WTC11 (cell line): ENCODE results near the gene SENP1. TPM values are rescaled to one million over a fixed set of nuclear protein-coding genes. Genes with fewer than 3 reads are reported as not detected.

Experiments used
- ATAC-seq: fragments of 200-7000 bp; cut with Tn5 transposase; 2 replicates; pipeline ENCODE4 v1.10.0; 2021; ENCODE audit warnings: mild to moderate bottlenecking, moderate library complexity
- CTCF ChIA-PET: fragments of 300-600 bp; sonication (Branson Sonifier 250); formaldehyde crosslinking; loops from one replicate; lab custom pipeline; 2021; ENCODE audit warnings: antibody characterized with exemption; lab: Charles Lee
- POLR2A ChIA-PET: fragments of 350-600 bp; sonication (Branson Sonifier 250); formaldehyde crosslinking; loops from one replicate; lab custom pipeline; 2021; ENCODE audit warnings: antibody characterized with exemption; lab: Charles Lee
- DNase-seq: peaks from one replicate; pipeline ENCODE4 v3.0.0; 2021; ENCODE audit warnings: low spot score
- H3K27ac Mint-ChIP-seq: 2 replicates; pipeline ENCODE4 v1.8.0; 2021; ENCODE audit warnings: mixed read lengths
- H3K27me3 Mint-ChIP-seq: 2 replicates; pipeline ENCODE4 v1.8.0; 2021; ENCODE audit warnings: low read depth, mild to moderate bottlenecking, moderate library complexity, mixed read lengths
- H3K36me3 Mint-ChIP-seq: 2 replicates; pipeline ENCODE4 v1.8.0; 2021; ENCODE audit warnings: mixed read lengths
- H3K4me1 Mint-ChIP-seq: 2 replicates; pipeline ENCODE4 v1.8.0; 2022; ENCODE audit warnings: mixed read lengths
- H3K4me3 Mint-ChIP-seq: 2 replicates; pipeline ENCODE4 v1.8.0; 2021; ENCODE audit warnings: mild to moderate bottlenecking, moderate library complexity, mixed read lengths
- H3K9me3 Mint-ChIP-seq: 2 replicates; pipeline ENCODE4 v1.8.0; 2021; ENCODE audit warnings: mixed read lengths
- ATF1 ChIP-seq: sonication (generic); formaldehyde crosslinking; IDR thresholded peaks from 2 replicates; pipeline ENCODE4 v1.8.1; 2023; ENCODE audit warnings: mild to moderate bottlenecking, moderate library complexity, missing genetic modification reagents
- ATF6 ChIP-seq: sonication (generic); formaldehyde crosslinking; IDR thresholded peaks from 2 replicates; pipeline ENCODE4 v1.8.1; 2023; ENCODE audit warnings: mild to moderate bottlenecking, missing genetic modification reagents
- CREB1 ChIP-seq: sonication (generic); formaldehyde crosslinking; IDR thresholded peaks from 2 replicates; pipeline ENCODE4 v1.8.0; 2023; ENCODE audit warnings: mild to moderate bottlenecking, missing genetic modification reagents
- CREM ChIP-seq: sonication (generic); formaldehyde crosslinking; IDR thresholded peaks from 2 replicates; pipeline ENCODE4 v1.8.1; 2022; ENCODE audit warnings: mild to moderate bottlenecking, missing genetic modification reagents, moderate library complexity
- CTCF ChIP-seq: fragments of 200-600 bp; IDR thresholded peaks from 2 replicates; pipeline ENCODE4 v1.8.0; 2022; ENCODE audit warnings: antibody characterized with exemption
- E2F4 ChIP-seq: sonication (generic); formaldehyde crosslinking; IDR thresholded peaks from 2 replicates; pipeline ENCODE4 v1.8.1; 2022; ENCODE audit warnings: low read depth, mild to moderate bottlenecking, moderate library complexity, missing genetic modification reagents, borderline replicate concordance
- E2F5 ChIP-seq: sonication (generic); formaldehyde crosslinking; IDR thresholded peaks from 2 replicates; pipeline ENCODE4 v1.8.1; 2022; ENCODE audit warnings: mild to moderate bottlenecking, moderate library complexity, missing genetic modification reagents
- FOXJ3 ChIP-seq: sonication (generic); formaldehyde crosslinking; IDR thresholded peaks from 2 replicates; pipeline ENCODE4 v1.9.0; 2021; ENCODE audit warnings: missing genetic modification reagents, mild to moderate bottlenecking, borderline replicate concordance
- HMGA2 ChIP-seq: fragments of 250-450 bp; sonication (Bioruptor Pico); IDR thresholded peaks from 2 replicates; pipeline ENCODE4 v1.4.0; 2021; ENCODE audit warnings: mild to moderate bottlenecking, moderate library complexity
- HMGXB4 ChIP-seq: sonication (generic); formaldehyde crosslinking; IDR thresholded peaks from 2 replicates; pipeline ENCODE4 v1.8.1; 2023; ENCODE audit warnings: mild to moderate bottlenecking, moderate library complexity, missing genetic modification reagents
- JUN ChIP-seq: sonication (generic); formaldehyde crosslinking; IDR thresholded peaks from 2 replicates; pipeline ENCODE4 v1.8.0; 2023; ENCODE audit warnings: mild to moderate bottlenecking, missing genetic modification reagents
- MLX ChIP-seq: sonication (generic); formaldehyde crosslinking; IDR thresholded peaks from 2 replicates; pipeline ENCODE4 v1.8.1; 2023; ENCODE audit warnings: mild to moderate bottlenecking, missing genetic modification reagents, moderate library complexity
- NFATC4 ChIP-seq: fragments of 250-450 bp; sonication (Bioruptor Pico); IDR thresholded peaks from 2 replicates; pipeline ENCODE4 v1.9.0; 2021; ENCODE audit warnings: mild to moderate bottlenecking
- NFYB ChIP-seq: sonication (generic); formaldehyde crosslinking; conservative IDR thresholded peaks from 2 replicates; pipeline ENCODE4 v1.8.0; 2022; ENCODE audit warnings: low read depth, missing genetic modification reagents
- RELA ChIP-seq: sonication (generic); formaldehyde crosslinking; IDR thresholded peaks from 2 replicates; pipeline ENCODE4 v1.8.1; 2022; ENCODE audit warnings: missing genetic modification reagents, mild to moderate bottlenecking, borderline replicate concordance
- RORB ChIP-seq: fragments of 250-450 bp; sonication (Bioruptor Pico); IDR thresholded peaks from 2 replicates; pipeline ENCODE4 v1.9.0; 2021; ENCODE audit warnings: mild to moderate bottlenecking
- SMAD4 ChIP-seq: sonication (generic); formaldehyde crosslinking; IDR thresholded peaks from 2 replicates; pipeline ENCODE4 v1.8.0; 2022; ENCODE audit warnings: mild to moderate bottlenecking, missing genetic modification reagents
- SP1 ChIP-seq: sonication (generic); formaldehyde crosslinking; conservative IDR thresholded peaks from 2 replicates; pipeline ENCODE4 v1.8.1; 2022; ENCODE audit warnings: missing genetic modification reagents
- TEAD1 ChIP-seq: sonication (generic); formaldehyde crosslinking; IDR thresholded peaks from 2 replicates; pipeline ENCODE4 v1.8.0; 2022; ENCODE audit warnings: mild to moderate bottlenecking, missing genetic modification reagents
- USF1 ChIP-seq: sonication (generic); formaldehyde crosslinking; IDR thresholded peaks from 2 replicates; pipeline ENCODE4 v1.8.0; 2022; ENCODE audit warnings: mild to moderate bottlenecking, missing genetic modification reagents
- ZNF121 ChIP-seq: sonication (generic); formaldehyde crosslinking; IDR thresholded peaks from 2 replicates; pipeline ENCODE4 v1.8.0; 2023; ENCODE audit warnings: missing genetic modification reagents
- ZNF219 ChIP-seq: sonication (generic); formaldehyde crosslinking; IDR thresholded peaks from 2 replicates; pipeline ENCODE4 v1.8.0; 2023; ENCODE audit warnings: missing genetic modification reagents, mild to moderate bottlenecking, borderline replicate concordance
- ZNF232 ChIP-seq: sonication (generic); formaldehyde crosslinking; IDR thresholded peaks from 2 replicates; pipeline ENCODE4 v1.8.0; 2022; ENCODE audit warnings: mild to moderate bottlenecking, missing genetic modification reagents
- ZNF317 ChIP-seq: sonication (generic); formaldehyde crosslinking; IDR thresholded peaks from 2 replicates; pipeline ENCODE4 v1.8.1; 2023; ENCODE audit warnings: low read depth, mild to moderate bottlenecking, moderate library complexity, missing genetic modification reagents, borderline replicate concordance
- ZNF423 ChIP-seq: fragments of 250-450 bp; sonication (Bioruptor Pico); IDR thresholded peaks from 2 replicates; pipeline ENCODE4 v2.1.2; 2022; ENCODE audit warnings: mild to moderate bottlenecking, moderate library complexity
- ZNF512 ChIP-seq: sonication (generic); formaldehyde crosslinking; IDR thresholded peaks from 2 replicates; pipeline ENCODE4 v1.8.1; 2022; ENCODE audit warnings: missing genetic modification reagents, borderline replicate concordance
- total RNA-seq: library from RNA; stranded (reverse); gene quantifications from 3 replicates; pipeline ENCODE4 v1.2.3, GENCODE V29; 2021

Gene SENP1
- total RNA-seq, 1 experiment from 2014 or later: 20.4 TPM

GRCh38 chr12:48129376-48129775 is 23.5 kb upstream of the SENP1 start:
- Mint-ChIP-seq H3K4me3 (no peak overlapping the region), H3K4me1 (no peaks in the 10 kb centered on the region), H3K36me3 (peaks cover 62% of the 10 kb centered on the region), H3K27ac (no peak overlapping the region), H3K9me3 (no peaks in the 10 kb centered on the region), H3K27me3 (no peaks in the 10 kb centered on the region)
- TF ChIP-seq RORB (CRISPR knock-in tag): no peak
- TF ChIP-seq ZNF121 (CRISPR knock-in tag): no peak
- no peak for TF ChIP-seq E2F5 (CRISPR knock-in tag)
- TF ChIP-seq SMAD4: no peak
- TF ChIP-seq NFYB (CRISPR knock-in tag): no peak
- no peak for TF ChIP-seq ZNF423 (CRISPR knock-in tag)
- TF ChIP-seq RELA (CRISPR knock-in tag): no peak
- TF ChIP-seq SP1 (CRISPR knock-in tag): no peak
- TF ChIP-seq ZNF232 (CRISPR knock-in tag): no peak
- no peak for TF ChIP-seq CREM
- TF ChIP-seq JUN (CRISPR knock-in tag): no peak
- TF ChIP-seq USF1 (CRISPR knock-in tag): no peak
- TF ChIP-seq CREB1 (CRISPR knock-in tag): no peak
- no peak for TF ChIP-seq ZNF219 (CRISPR knock-in tag)
- no peak for TF ChIP-seq ZNF512 (CRISPR knock-in tag)
- TF ChIP-seq MLX (CRISPR knock-in tag): no peak
- TF ChIP-seq TEAD1 (CRISPR knock-in tag): no peak
- DNase-seq (no peak), ATAC-seq (no peak)
- ChIA-PET CTCF (no interaction called here), POLR2A (no interaction called here)

GRCh38 chr12:48128800-48129199 is 22.9 kb upstream of the SENP1 start:
- ChIA-PET POLR2A (no interaction called here), CTCF (interaction anchor here (0.7 kb wide), 1 partner anchor 23 kb away, joined by 7 read pairs; no protein-coding TSS in a partner anchor)
- Mint-ChIP-seq H3K36me3 (peaks cover 59% of the 10 kb centered on the region), H3K27ac (no peak overlapping the region), H3K4me3 (no peak overlapping the region), H3K4me1 (no peaks in the 10 kb centered on the region), H3K27me3 (no peaks in the 10 kb centered on the region), H3K9me3 (no peaks in the 10 kb centered on the region)
- ATAC-seq: no peak
- no peak for DNase-seq
- TF ChIP-seq MLX (CRISPR knock-in tag): no peak
- no peak for TF ChIP-seq E2F4 (CRISPR knock-in tag)
- no peak for TF ChIP-seq CTCF
- no peak for TF ChIP-seq HMGA2 (CRISPR knock-in tag)
- TF ChIP-seq RELA (CRISPR knock-in tag): no peak
- no peak for TF ChIP-seq HMGXB4
- TF ChIP-seq ZNF317: no peak
- TF ChIP-seq NFATC4 (CRISPR knock-in tag): no peak
- TF ChIP-seq FOXJ3 (CRISPR knock-in tag): no peak
- TF ChIP-seq ATF1 (CRISPR knock-in tag): no peak
- no peak for TF ChIP-seq ATF6 (CRISPR knock-in tag)
- TF ChIP-seq ZNF121 (CRISPR knock-in tag): no peak
- no peak for TF ChIP-seq CREB1 (CRISPR knock-in tag)
